Measurements from ENCODE around the gene DDX42.

GRCh38 chr17:63832455-63832854, 58.5 kb downstream of the DDX42 start:
- TF ChIP-seq CTCF (IDR thresholded peaks at IDR 0.05) (no peak), EZH2 (IDR thresholded peaks at IDR 0.05; ENCODE audit: borderline replicate concordance, insufficient read depth, low read depth, low read length, poor library complexity, severe bottlenecking) (no peak)
